NCI-H2227 (cell line): ENCODE measurements around the gene MLLT3.

Source experiments
- DNase-seq: peaks from one replicate; lab custom pipeline; 2025; ENCODE audit not compliant: unreplicated experiment; lab: John Stamatoyannopoulos, UW

MLLT3 gene

GRCh38 chr9:20428976-20429375, 193.3 kb downstream of the MLLT3 start:
- DNase-seq = no peak

- no peak for DNase-seq
Measured at GRCh38 chr9:20427359-20427758, 194.9 kb downstream of the MLLT3 start.

GRCh38 chr9:20426019-20426418, 196.3 kb downstream of the MLLT3 start:
- DNase-seq = no peak

- no peak for DNase-seq
Measured at GRCh38 chr9:20419533-20419932, 202.8 kb downstream of the MLLT3 start.

DNA sequence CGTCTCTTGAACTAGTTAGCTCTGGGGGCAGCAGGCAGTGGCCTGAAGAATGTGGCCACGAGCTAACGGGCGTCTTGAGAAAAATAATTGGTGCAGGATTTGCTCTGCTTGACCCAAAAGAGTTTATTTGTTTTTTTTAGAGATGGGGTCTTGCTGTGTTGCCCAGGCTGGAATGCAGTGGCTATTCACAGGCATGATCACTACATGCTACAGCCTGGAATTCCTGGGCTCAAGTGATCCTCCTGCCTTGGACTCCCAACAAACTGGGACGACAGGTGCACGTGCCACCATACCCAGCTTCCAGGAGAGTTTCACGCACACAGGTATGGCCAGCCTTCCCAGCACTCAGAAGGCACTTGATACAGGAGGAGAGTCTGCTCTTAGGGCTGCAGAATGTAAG, 203.8 kb downstream of the MLLT3 start:
- DNase-seq = no peak

GRCh38 chr9:20417373-20418080, 204.8 kb downstream of the MLLT3 start:
- no peak for DNase-seq

DNA sequence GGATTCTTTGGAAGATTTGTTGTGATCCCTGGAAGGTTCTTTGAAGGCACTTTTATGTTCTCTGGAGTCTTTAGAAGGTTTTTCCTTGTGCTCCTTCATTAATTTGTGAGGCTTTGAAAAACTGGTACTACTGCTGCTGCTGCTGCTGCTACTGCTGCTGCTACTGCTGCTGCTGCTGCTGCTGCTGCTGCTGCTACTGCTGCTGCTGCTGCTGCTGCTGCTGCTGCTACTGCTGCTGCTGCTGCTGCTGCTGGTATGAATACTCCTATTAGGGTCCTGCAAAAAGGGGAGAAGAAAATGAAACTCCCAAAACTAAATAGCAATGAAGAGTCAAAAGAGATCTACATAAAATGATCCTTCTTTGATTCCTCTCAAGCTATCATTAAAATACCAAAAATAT, 208.1 kb downstream of the MLLT3 start:
- DNase-seq = no peak

- no peak for DNase-seq
Measured at GRCh38 chr9:20409321-20410092, 212.8 kb downstream of the MLLT3 start.

- DNase-seq = peak; percentile 53
Measured at GRCh38 chr9:20408513-20408912, 213.8 kb downstream of the MLLT3 start.

- peak; percentile 4 for DNase-seq
Measured at GRCh38 chr9:20407013-20407412, 215.3 kb downstream of the MLLT3 start.

DNA sequence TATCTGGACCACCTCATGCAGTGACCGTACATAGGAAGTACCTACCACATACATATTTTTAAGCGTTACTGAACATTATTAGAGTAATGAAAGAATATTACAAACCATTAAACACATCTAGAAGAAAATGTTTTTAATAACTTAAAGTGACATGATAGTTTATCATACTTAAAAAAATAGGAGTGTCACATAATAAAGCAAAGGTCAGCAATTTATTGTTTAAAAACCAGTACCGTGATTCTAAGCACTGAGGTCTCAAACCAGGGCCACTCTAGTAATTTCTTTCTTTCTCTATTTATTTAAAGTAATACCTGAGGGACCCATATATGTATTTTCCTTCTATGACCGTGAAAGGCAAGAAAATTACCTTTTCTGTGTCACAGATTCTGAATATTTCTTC, 216.0 kb downstream of the MLLT3 start:
- DNase-seq = no peak

DNA sequence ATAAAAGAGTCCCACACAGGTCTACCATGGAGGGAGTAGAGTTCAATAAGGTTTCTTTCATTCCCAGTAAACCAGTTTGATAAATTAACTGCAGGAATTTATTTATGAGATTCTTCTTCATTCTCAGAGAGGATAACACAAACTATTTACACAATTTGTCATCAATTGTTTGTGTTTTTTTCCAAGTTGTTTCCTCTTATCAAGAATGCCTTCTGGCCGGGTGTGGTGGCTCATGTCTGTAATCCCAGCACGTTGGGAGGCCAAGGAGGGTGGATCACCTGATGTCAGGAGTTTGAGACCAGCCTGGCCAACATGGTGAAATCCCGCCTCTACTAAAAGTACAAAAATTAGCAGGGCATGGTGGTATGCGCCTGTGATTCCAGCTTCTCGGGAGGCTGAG, 216.7 kb downstream of the MLLT3 start:
- no peak for DNase-seq

- DNase-seq = no peak
Measured at GRCh38 chr9:20405078-20405477, 217.2 kb downstream of the MLLT3 start.

GRCh38 chr9:20404192-20404813, 218.0 kb downstream of the MLLT3 start:
- DNase-seq = no peak

GRCh38 chr9:20403346-20403745, 219.0 kb downstream of the MLLT3 start:
- no peak for DNase-seq

DNA sequence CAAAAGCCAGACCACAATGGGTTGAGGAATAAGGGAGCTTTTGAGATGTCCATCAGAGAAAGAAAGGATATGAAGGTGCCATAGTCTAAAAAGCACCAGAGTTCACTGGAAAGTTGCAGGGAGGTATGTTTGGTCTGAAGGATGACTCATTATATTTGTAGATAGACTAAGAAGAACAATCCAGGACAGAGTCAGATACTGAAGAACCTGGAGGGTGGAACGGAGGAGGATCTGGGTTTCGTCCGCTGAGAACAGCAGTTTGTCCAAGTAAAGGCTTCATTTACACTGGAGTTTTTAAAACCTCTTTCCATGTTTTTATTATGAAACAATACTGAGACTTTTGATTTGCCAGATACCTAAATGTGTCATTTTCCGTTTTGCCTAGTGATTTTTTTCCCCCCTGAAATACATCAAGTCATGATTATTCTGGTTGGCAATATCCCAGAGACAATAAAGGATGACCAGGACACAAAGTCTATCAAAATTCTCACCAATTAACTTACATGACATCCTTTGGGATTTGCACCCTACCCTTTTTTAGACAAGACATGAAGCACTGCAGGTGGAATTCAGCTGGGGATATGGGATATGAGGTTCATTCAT, 219.9 kb downstream of the MLLT3 start:
- no peak for DNase-seq

DNA sequence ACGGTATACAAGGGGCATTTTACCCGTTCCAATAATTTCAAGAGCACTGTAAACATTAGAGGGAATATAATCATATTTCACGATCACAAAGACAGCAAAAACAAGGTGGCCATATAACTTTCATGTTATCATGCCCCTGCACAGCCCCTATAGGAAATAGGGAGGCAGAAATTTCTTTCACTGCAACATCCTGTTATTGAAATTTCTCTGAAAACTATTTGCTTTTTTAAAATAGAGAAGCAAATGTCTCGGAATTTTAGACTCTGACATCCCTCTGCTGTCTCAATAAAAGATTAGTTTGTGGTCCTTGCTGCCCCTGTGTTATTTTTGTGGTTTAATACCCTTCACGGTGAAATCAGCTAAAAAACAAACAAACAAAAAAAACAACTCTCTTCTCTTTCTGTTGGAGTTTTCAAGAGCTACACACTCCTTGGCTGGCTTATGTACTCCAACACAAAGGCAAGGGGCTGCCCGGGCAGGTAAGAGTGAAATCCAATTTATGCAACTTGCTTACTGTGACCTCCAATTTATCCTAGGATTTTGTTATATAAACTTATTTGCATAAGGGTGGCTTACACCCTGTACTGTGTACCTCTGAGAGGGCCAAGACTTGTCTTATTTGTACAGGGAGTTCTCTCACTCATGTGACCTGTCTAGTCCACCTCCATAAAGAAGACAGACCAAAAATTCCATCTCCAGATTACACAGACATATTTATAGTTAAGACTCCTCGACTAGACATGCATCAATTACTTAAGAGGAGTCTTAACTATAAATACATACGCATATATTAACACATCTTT, 223.6 kb downstream of the MLLT3 start:
- DNase-seq = no peak

DNA sequence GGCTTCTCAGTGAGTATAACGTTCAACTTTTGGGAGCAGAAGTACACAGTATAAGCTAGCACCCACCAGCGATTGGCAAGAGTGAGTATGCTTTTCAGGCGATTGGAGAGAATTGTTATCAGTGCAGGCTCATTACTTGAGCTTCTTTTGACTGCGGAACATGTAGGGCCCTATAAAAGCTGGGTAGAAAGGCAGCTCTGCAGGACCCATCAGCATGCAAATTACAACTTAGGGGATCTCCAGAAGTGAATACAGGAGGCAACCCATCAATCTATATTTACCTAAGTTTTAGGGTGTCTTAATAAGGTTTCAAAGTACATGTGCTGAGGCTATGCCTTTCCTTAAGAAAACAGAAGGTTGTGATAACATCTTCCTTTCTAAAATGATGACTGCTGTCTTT, 225.0 kb downstream of the MLLT3 start:
- DNase-seq = no peak

- no peak for DNase-seq
Measured at GRCh38 chr9:20396509-20396908, 225.8 kb downstream of the MLLT3 start.

- no peak for DNase-seq
Measured at GRCh38 chr9:20395651-20396050, 226.6 kb downstream of the MLLT3 start.

DNA sequence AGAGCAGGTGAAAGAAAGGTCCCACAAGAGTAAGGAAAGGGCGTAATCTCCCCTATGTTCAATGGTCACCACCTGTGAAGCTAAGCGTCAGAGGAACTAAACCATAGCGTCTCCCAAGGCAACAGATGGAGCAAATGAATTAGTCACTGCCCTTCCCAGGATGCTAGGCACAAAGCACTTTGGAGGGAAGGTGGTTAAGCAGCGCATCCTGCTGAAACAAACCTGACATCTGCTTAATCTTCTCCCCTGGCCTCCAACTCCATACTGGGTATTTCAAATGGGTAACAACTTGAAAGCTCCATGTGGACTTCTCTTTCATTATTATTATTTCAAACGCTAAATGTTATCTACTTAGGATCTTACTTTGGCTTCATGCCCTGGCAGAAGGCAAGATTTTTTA, 227.3 kb downstream of the MLLT3 start:
- DNase-seq = no peak
